Measurements from ENCODE around the gene CLSTN2. TPM values are rescaled to one million over a fixed set of nuclear protein-coding genes. Genes with fewer than 3 reads are reported as not detected.

The CLSTN2 gene
- total RNA-seq, 4 donors from 2014 or later = 2.7 to 5.0 (median 3.1) TPM

GRCh38 chr3:140424211-140424610 is 489.2 kb downstream of the CLSTN2 start:
- TF ChIP-seq, protein P1, sequence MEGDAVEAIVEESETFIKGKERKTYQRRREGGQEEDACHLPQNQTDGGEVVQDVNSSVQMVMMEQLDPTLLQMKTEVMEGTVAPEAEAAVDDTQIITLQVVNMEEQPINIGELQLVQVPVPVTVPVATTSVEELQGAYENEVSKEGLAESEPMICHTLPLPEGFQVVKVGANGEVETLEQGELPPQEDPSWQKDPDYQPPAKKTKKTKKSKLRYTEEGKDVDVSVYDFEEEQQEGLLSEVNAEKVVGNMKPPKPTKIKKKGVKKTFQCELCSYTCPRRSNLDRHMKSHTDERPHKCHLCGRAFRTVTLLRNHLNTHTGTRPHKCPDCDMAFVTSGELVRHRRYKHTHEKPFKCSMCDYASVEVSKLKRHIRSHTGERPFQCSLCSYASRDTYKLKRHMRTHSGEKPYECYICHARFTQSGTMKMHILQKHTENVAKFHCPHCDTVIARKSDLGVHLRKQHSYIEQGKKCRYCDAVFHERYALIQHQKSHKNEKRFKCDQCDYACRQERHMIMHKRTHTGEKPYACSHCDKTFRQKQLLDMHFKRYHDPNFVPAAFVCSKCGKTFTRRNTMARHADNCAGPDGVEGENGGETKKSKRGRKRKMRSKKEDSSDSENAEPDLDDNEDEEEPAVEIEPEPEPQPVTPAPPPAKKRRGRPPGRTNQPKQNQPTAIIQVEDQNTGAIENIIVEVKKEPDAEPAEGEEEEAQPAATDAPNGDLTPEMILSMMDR (IDR thresholded peaks at IDR 0.05) = no peak
- no peak for TF ChIP-seq POLR2A (IDR thresholded peaks at IDR 0.05)
- no peaks in the 10 kb centered on the region for H3K9me3 ChIP-seq
- H3K4me3 ChIP-seq = no peak overlapping the region
- DNase-seq = no peak
- H3K27me3 ChIP-seq = no peaks in the 10 kb centered on the region
- H3K36me3 ChIP-seq = no peaks in the 10 kb centered on the region
- H3K27ac ChIP-seq = no peak overlapping the region
- no peaks in the 10 kb centered on the region for H3K4me1 ChIP-seq

DNA sequence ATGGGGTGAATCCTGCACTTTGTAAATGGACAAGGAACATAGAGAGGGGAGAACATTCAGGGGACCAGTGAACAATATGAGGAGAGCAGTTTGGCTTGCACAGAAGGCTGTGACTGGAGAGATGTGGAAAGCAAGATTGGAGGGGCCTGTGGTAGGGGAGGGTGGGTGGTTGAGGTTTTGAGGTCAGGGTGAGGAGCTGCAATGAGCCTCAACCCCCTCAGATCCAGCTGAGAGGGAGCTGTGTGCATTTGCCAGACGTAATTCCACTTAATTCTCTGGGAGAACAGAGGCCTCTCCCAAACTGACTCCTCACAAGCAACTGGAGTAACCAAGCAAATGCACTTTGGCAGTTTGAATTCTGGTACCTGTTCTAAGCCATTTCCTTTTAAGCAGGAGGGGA is 489.7 kb downstream of the CLSTN2 start:
- DNase-seq = no peak
- H3K9me3 ChIP-seq = no peaks in the 10 kb centered on the region
- H3K27me3 ChIP-seq = no peaks in the 10 kb centered on the region
- H3K4me3 ChIP-seq = no peak overlapping the region
- no peaks in the 10 kb centered on the region for H3K4me1 ChIP-seq
- H3K36me3 ChIP-seq = no peaks in the 10 kb centered on the region
- no peak overlapping the region for H3K27ac ChIP-seq
- TF ChIP-seq POLR2A (IDR thresholded peaks at IDR 0.05) = no peak
- TF ChIP-seq, protein P1 (IDR thresholded peaks at IDR 0.05) = no peak

DNA sequence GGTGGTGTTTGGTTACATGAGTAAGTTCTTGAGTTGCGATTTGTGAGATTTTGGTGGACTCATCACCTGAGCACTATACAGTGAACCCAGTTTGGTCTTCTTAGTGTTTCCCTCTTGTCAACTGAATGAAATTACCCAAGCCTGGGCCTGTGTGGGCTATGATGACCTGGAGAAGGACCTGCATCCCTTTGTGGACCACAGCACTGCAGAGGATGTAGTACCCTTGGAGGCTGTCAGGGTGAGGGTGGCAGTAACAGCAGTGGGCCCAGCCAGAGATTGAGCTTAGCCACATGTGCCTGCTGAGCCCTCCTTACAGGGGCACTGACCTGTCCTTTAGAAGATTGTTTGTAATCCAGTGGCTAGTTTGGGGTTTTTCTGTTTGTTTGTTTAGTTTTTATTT is 492.8 kb downstream of the CLSTN2 start:
- TF ChIP-seq POLR2A (IDR thresholded peaks at IDR 0.05) = no peak
- TF ChIP-seq, protein P1 (IDR thresholded peaks at IDR 0.05) = no peak
- no peak for DNase-seq
- Histone ChIP-seq H3K4me3 (no peak overlapping the region), H3K27me3 (no peaks in the 10 kb centered on the region), H3K4me1 (no peaks in the 10 kb centered on the region), H3K9me3 (no peaks in the 10 kb centered on the region), H3K36me3 (no peaks in the 10 kb centered on the region), H3K27ac (no peak overlapping the region)

DNA sequence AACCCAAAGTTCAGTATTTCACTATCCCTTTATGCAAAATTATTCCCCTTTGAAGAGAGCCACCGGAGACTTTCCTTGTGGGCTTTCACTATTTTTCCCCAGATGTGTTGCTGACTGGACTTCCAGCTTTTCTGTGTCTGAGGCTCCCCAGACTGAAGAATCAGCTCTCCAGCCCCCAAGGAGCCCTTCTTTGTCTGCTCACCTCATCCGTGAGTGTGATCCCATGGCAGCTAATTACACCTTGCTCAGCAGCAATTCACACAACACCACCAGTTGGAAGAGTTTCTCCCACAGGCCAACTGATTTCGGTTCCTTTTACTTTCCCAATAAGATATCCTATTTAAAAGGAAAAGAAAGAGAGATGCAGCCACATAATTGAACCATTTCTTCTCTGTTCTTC is 493.4 kb downstream of the CLSTN2 start:
- H3K27ac ChIP-seq = no peak overlapping the region
- no peak for TF ChIP-seq POLR2A (IDR thresholded peaks at IDR 0.05)
- TF ChIP-seq, protein P1 (IDR thresholded peaks at IDR 0.05) = no peak
- no peaks in the 10 kb centered on the region for H3K36me3 ChIP-seq
- no peak overlapping the region for H3K4me3 ChIP-seq
- no peaks in the 10 kb centered on the region for H3K27me3 ChIP-seq
- DNase-seq = no peak
- no peaks in the 10 kb centered on the region for H3K4me1 ChIP-seq
- no peaks in the 10 kb centered on the region for H3K9me3 ChIP-seq

DNA sequence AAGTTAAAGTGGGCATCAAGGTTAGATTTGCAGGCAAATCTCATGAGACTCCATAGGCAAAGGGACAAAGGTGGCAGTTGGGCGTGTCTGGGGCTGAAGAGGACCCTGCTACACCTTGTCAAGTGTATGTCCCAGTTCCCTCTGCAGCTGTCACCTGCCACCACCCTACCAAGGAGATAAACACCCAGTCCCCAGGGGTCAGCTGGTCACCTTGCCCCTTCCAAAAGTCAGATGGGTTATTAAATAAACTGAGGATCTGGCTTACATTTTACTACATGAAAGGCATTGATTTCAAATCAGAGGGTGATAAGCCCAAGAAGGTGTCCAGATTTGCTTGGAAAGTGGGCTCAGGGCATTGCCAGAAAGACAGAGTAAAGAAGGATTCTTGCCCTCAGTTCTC is 494.8 kb downstream of the CLSTN2 start:
- Histone ChIP-seq H3K9me3 (no peaks in the 10 kb centered on the region), H3K4me3 (no peak overlapping the region), H3K27ac (no peak overlapping the region), H3K4me1 (no peaks in the 10 kb centered on the region), H3K36me3 (no peaks in the 10 kb centered on the region), H3K27me3 (no peaks in the 10 kb centered on the region)
- DNase-seq = no peak
- TF ChIP-seq, protein P1 (IDR thresholded peaks at IDR 0.05) = no peak
- no peak for TF ChIP-seq POLR2A (IDR thresholded peaks at IDR 0.05)

GRCh38 chr3:140430494-140430893 is 495.5 kb downstream of the CLSTN2 start:
- TF ChIP-seq POLR2A (IDR thresholded peaks at IDR 0.05) = no peak
- TF ChIP-seq, protein P1 (IDR thresholded peaks at IDR 0.05) = no peak
- no peak for DNase-seq
- no peak overlapping the region for H3K27ac ChIP-seq

More at GRCh38 chr3:140430494-140430893, 495.5 kb downstream of the CLSTN2 start:
- Histone ChIP-seq H3K36me3 (no peaks in the 10 kb centered on the region), H3K27me3 (no peaks in the 10 kb centered on the region), H3K4me3 (no peak overlapping the region), H3K9me3 (no peaks in the 10 kb centered on the region), H3K4me1 (no peaks in the 10 kb centered on the region)
